HG03280 (cell line): Measurements from ENCODE around the gene ELP2.
"Not testable (repeated sequence)": the region's sequence is repeated elsewhere in the genome, so short reads cannot be mapped to it uniquely, and the experiment has no call there.

ENCODE experiments used
- ATAC-seq: cut with Tn5 transposase; IDR thresholded peaks from one replicate; pipeline ENCODE4 v1.9.1; 2021; ENCODE audit warnings: mild to moderate bottlenecking, moderate library complexity; ENCODE audit not compliant: unreplicated experiment

The ELP2 gene

GRCh38 chr18:36129300-36130038, at the start of gene ELP2, which contains the start of gene SLC39A6:
ELP2 (plus strand) TSS chr18:36129899; CDS start chr18:36129934, 35 bp downstream.
SLC39A6 (minus strand) TSS chr18:36129340; CDS start chr18:36127007, 2,333 bp downstream.
- peak; percentile 91 for ATAC-seq

- ATAC-seq = not testable (repeated sequence)
These were observed 48.6 kb upstream of the ELP2 start for GRCh38 chr18:36081118-36081517.

GRCh38 chr18:36083729-36084128, 46.0 kb upstream of the ELP2 start:
- no peak for ATAC-seq

GRCh38 chr18:36085195-36085594, 44.5 kb upstream of the ELP2 start:
- no peak for ATAC-seq

GRCh38 chr18:36086186-36086585, 43.5 kb upstream of the ELP2 start:
- no peak for ATAC-seq

GRCh38 chr18:36088256-36088655, 41.4 kb upstream of the ELP2 start:
- no peak for ATAC-seq

GRCh38 chr18:36089001-36089400, 40.7 kb upstream of the ELP2 start:
- no peak for ATAC-seq

GRCh38 chr18:36092116-36092515, 37.6 kb upstream of the ELP2 start:
- ATAC-seq = not testable (repeated sequence)

- no peak for ATAC-seq
These were observed 35.3 kb upstream of the ELP2 start for GRCh38 chr18:36094431-36094830.

GRCh38 chr18:36095936-36096519, 33.7 kb upstream of the ELP2 start:
- no peak for ATAC-seq

GRCh38 chr18:36096955-36097354, 32.7 kb upstream of the ELP2 start:
- ATAC-seq = no peak

- no peak for ATAC-seq
These were observed 30.4 kb upstream of the ELP2 start for GRCh38 chr18:36099311-36099710.

GRCh38 chr18:36101943-36102342, 27.8 kb upstream of the ELP2 start:
- ATAC-seq = no peak

- no peak for ATAC-seq
These were observed 24.9 kb upstream of the ELP2 start for GRCh38 chr18:36104749-36105148.

- ATAC-seq = no peak
These were observed 22.2 kb upstream of the ELP2 start for GRCh38 chr18:36107477-36107876.

GRCh38 chr18:36108196-36108595, 21.5 kb upstream of the ELP2 start:
- ATAC-seq = no peak

- no peak for ATAC-seq
These were observed 21.1 kb upstream of the ELP2 start for GRCh38 chr18:36108601-36109000.

- ATAC-seq = no peak
These were observed 20.0 kb upstream of the ELP2 start for GRCh38 chr18:36109737-36110136.

GRCh38 chr18:36112302-36112701, 17.4 kb upstream of the ELP2 start:
- ATAC-seq = no peak

GRCh38 chr18:36114251-36114650, 15.4 kb upstream of the ELP2 start:
- ATAC-seq = no peak

GRCh38 chr18:36114738-36115137, 15.0 kb upstream of the ELP2 start:
- ATAC-seq = no peak

GRCh38 chr18:36116771-36117170, 12.9 kb upstream of the ELP2 start:
- not testable (repeated sequence) for ATAC-seq
